ENCODE measurements around the gene EPHB1. TPM values are rescaled to one million over a fixed set of nuclear protein-coding genes. Genes with fewer than 3 reads are reported as not detected.

Gene EPHB1
- total RNA-seq, 1 donor, result 0.36 TPM

DNA sequence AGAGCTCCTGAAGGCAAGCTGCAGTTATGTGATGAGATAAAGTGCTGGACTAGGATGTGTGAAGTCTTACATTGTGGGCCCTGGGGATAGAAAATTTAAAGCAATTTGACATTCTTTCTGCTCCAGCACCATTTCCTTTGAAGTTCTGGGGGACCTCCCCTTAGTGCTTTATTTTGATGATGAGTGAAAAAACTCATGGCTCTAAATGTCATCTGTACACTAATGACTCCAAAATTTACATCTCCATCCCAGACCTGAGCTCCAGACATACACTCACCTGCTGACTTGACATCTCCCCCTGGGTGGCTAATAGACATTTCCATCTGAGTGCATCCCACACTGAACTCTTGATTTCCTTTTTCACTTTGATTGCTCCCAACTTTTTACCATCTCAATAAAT, 276.4 kb downstream of the EPHB1 start:
- no peak overlapping the region for H3K4me2 ChIP-seq (ENCODE audit: insufficient read depth, low read length)
- H2AFZ ChIP-seq (ENCODE audit: low read length), result no peak overlapping the region
- no peak for TF ChIP-seq CTCF (IDR thresholded peaks at IDR 0.05; ENCODE audit: extremely low read depth, low read depth, low read length)
- H3K9me3 ChIP-seq (ENCODE audit: low read depth, low read length), result no peaks in the 10 kb centered on the region
- no peaks in the 10 kb centered on the region for H3K36me3 ChIP-seq (ENCODE audit: insufficient read depth, low read length)
- no peaks in the 10 kb centered on the region for H3K4me1 ChIP-seq (ENCODE audit: insufficient read depth, low read length)
- no peaks in the 10 kb centered on the region for H3K79me2 ChIP-seq (ENCODE audit: insufficient read depth, low read length)
- H3K27me3 ChIP-seq (ENCODE audit: insufficient read depth, low read length), result no peaks in the 10 kb centered on the region
- DNase-seq (ENCODE audit: insufficient read length, low spot score, missing footprints), result no peak
- H4K20me1 ChIP-seq (ENCODE audit: insufficient read depth, low read length), result no peaks in the 10 kb centered on the region
- H3K27ac ChIP-seq (ENCODE audit: low read depth, low read length), result no peak overlapping the region
- no peak overlapping the region for H3K4me3 ChIP-seq (ENCODE audit: insufficient read depth, low read length)

DNA sequence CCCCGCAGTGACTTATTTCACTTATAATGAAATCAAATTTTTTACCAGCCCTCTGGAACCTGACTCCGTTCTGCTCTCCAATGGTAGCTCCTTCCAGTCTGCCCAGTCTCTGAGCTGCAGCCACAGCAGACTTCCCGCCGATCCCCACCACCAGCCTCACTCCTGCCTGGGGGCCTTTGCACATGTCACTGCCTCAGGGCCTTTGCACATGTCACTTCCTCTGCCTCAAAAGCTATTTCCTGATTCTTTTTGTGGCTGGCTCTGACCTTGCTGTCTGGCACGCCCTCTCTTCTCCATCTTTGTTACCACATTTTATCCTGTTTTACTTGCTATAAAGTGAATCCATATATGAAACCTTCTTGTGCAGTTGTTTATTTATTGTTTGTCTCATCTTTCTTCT, 277.4 kb downstream of the EPHB1 start:
- Histone ChIP-seq H3K27ac (ENCODE audit: low read depth, low read length) (no peak overlapping the region), H2AFZ (ENCODE audit: low read length) (no peak overlapping the region), H3K4me2 (ENCODE audit: insufficient read depth, low read length) (no peak overlapping the region), H3K36me3 (ENCODE audit: insufficient read depth, low read length) (no peaks in the 10 kb centered on the region), H4K20me1 (ENCODE audit: insufficient read depth, low read length) (no peaks in the 10 kb centered on the region), H3K79me2 (ENCODE audit: insufficient read depth, low read length) (no peaks in the 10 kb centered on the region), H3K4me3 (ENCODE audit: insufficient read depth, low read length) (no peak overlapping the region), H3K27me3 (ENCODE audit: insufficient read depth, low read length) (no peaks in the 10 kb centered on the region), H3K4me1 (ENCODE audit: insufficient read depth, low read length) (no peaks in the 10 kb centered on the region), H3K9me3 (ENCODE audit: low read depth, low read length) (no peaks in the 10 kb centered on the region)
- TF ChIP-seq CTCF (IDR thresholded peaks at IDR 0.05; ENCODE audit: extremely low read depth, low read depth, low read length), result no peak
- DNase-seq (ENCODE audit: insufficient read length, low spot score, missing footprints), result no peak

- Histone ChIP-seq H3K9me3 (ENCODE audit: low read depth, low read length) (no peaks in the 10 kb centered on the region), H3K27ac (ENCODE audit: low read depth, low read length) (no peak overlapping the region), H3K4me3 (ENCODE audit: insufficient read depth, low read length) (no peak overlapping the region), H3K4me1 (ENCODE audit: insufficient read depth, low read length) (no peaks in the 10 kb centered on the region), H3K4me2 (ENCODE audit: insufficient read depth, low read length) (no peak overlapping the region), H3K79me2 (ENCODE audit: insufficient read depth, low read length) (no peaks in the 10 kb centered on the region), H3K27me3 (ENCODE audit: insufficient read depth, low read length) (no peaks in the 10 kb centered on the region), H3K36me3 (ENCODE audit: insufficient read depth, low read length) (no peaks in the 10 kb centered on the region), H4K20me1 (ENCODE audit: insufficient read depth, low read length) (no peaks in the 10 kb centered on the region), H2AFZ (ENCODE audit: low read length) (no peak overlapping the region)
- no peak for DNase-seq (ENCODE audit: insufficient read length, low spot score, missing footprints)
- no peak for TF ChIP-seq CTCF (IDR thresholded peaks at IDR 0.05; ENCODE audit: extremely low read depth, low read depth, low read length)
These were observed 280.1 kb downstream of the EPHB1 start for GRCh38 chr3:135075157-135075556.

GRCh38 chr3:135076341-135076740, 281.3 kb downstream of the EPHB1 start:
- Histone ChIP-seq H3K36me3 (ENCODE audit: insufficient read depth, low read length) (no peaks in the 10 kb centered on the region), H3K4me3 (ENCODE audit: insufficient read depth, low read length) (no peak overlapping the region), H3K4me2 (ENCODE audit: insufficient read depth, low read length) (no peak overlapping the region), H3K9me3 (ENCODE audit: low read depth, low read length) (no peaks in the 10 kb centered on the region), H3K4me1 (ENCODE audit: insufficient read depth, low read length) (no peaks in the 10 kb centered on the region), H3K79me2 (ENCODE audit: insufficient read depth, low read length) (no peaks in the 10 kb centered on the region), H4K20me1 (ENCODE audit: insufficient read depth, low read length) (no peaks in the 10 kb centered on the region), H2AFZ (ENCODE audit: low read length) (no peak overlapping the region), H3K27me3 (ENCODE audit: insufficient read depth, low read length) (no peaks in the 10 kb centered on the region), H3K27ac (ENCODE audit: low read depth, low read length) (no peak overlapping the region)
- DNase-seq (ENCODE audit: insufficient read length, low spot score, missing footprints), result no peak
- no peak for TF ChIP-seq CTCF (IDR thresholded peaks at IDR 0.05; ENCODE audit: extremely low read depth, low read depth, low read length)

All from osteoblast (primary cell).